NCI-H146 (cell line): ENCODE results near the gene PRR5L.

Source experiments
- DNase-seq: peaks from one replicate; lab custom pipeline; 2025; lab: John Stamatoyannopoulos, UW

Gene PRR5L

DNA sequence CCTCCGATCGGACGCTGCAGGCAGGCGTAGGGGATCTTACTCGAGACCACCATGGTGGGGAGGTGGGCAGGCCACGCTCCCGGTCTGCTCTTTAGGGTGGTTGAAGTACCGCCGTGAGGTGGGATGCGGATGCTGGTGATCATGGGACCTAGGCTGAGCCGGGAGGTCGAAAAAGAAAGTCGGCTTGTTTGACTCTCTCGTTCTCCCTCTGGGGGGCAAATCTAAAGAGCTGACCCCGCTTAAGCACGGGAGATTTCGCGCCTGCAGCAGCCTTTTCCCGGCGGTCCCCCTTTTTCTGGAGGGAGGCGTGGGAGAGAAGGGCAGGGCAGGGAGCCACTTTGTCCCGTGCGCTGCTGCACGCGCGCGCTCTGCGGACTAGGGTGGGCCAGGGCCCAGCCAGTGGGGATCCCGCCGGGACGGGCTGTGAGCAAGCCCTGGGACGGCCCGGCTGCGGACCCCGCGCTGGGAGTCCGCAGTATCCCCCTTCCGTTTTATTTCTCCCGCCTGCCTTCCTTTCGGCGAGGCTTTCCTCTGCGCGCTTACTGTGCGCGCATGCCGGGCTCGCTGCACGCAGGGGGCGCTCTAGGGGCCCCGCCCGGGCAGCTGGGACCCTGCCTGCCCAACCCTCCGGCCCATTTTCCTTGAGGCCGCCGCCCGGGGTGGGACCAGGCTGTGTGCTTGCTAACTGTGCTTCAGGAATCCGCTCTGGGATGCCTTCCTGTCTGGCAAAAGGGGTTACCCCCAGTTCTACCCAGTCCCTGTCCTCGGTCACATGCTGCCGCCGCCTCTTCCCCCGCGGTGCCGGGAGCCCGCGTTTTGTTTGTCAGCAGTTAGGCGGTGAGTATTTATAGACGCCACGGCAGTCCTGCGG lies 81.0 kb downstream of the PRR5L start:
- DNase-seq = peak; percentile 34

DNA sequence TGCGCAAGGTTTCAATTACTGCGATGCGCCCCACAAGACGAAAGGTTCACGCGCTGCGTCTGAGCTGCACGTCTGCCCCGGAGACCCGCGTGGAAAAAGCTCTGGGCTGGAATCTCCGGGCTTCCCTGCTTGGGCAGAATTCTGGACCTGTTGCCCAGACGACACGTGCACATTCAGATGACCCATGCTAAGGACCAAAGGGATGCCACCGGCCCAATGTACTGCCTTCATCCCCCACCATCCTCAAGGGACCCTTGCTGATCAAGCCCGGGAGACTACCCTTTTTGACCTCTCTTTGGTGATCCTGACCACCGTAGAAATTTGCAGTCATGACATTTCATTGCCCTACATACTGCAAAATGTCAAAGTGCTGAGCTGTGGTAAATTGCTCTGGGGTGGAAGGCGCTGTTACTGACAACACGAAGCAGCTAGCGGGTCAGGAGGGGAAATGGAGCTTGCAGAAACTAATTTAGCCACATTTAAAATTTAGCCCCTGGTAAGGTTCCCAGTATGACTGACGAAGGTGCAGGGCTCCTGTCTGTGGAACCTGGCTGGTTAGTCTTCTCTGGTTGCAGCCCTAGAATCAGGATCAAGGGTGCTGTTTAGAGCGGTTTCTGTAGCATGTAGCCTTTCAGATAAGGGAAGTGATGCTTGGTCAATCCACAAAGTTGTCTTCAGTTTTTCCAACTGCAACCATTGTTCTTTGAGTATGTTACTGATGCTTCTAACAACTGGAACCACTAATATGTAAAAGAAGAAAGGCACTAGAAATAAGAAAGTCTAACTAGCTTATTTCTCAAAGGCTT lies 81.9 kb downstream of the PRR5L start:
- no peak for DNase-seq

DNA sequence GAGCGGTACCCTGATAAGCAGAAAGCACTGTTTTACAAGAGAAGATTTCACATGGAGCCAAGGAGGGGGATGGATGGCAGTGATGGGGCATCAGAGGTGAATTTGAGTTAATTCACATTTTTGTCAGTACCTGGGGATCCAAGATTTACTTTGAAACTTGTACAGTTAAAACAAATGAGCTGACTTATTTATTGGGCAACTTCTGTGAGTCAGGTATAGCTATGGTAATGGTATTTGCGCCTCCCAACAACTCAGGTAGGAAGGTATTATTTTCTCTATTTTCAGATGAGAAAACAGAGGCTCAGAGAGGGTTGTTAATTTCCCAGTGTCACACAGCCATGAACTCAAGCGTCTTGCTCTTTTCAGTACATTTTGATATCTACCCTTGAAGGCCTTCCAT lies 83.6 kb downstream of the PRR5L start:
- DNase-seq = no peak

DNA sequence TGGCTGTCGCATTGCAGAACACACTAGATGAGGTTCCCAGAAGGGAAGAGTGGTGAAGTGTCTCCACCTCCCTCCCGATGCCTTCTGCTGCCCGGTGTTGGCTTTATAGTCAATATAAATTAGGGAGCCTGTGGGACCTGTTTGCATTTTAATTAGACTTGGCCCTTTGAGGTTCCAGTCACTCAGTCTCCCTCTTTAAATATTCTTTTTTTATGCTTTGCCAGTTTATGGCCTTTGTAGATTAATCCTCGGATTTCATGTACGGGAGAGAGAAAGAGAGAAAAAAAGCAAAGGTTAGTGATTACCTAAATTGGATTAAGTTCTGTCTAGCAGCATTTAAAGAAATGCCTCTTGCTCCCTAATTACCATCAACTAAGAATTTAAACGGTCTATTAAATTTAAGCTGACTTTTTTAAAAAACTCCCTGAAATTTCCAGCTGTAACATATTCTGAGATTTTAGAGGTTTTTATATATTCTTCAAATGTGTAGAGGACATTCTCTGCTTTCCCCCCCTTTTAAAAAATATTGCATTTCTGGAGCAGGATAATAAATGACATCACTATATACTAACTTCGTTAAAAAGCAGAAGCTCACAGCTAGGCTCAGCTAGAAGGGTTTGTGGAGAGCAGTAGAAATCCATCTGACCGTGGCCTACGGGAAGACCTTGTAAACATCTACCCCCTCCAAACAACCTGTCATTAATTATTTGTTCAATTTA lies 84.4 kb downstream of the PRR5L start:
- DNase-seq = no peak

DNA sequence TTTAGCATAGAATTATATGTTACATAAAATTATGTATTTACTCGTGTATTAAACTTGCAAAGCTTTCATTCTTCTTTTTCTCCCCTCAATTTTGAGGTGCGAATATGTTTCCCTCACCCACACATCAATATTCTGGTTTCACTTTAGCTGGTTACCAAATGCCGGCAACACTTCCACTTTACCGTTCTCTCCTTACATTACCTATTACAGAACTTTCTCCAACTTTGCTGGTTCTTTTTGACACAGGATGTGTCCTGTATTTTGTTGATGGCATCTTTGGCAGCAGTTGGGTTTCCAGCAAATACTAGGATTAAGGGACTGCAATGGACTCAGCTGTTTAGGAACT lies 84.9 kb downstream of the PRR5L start:
- no peak for DNase-seq

DNA sequence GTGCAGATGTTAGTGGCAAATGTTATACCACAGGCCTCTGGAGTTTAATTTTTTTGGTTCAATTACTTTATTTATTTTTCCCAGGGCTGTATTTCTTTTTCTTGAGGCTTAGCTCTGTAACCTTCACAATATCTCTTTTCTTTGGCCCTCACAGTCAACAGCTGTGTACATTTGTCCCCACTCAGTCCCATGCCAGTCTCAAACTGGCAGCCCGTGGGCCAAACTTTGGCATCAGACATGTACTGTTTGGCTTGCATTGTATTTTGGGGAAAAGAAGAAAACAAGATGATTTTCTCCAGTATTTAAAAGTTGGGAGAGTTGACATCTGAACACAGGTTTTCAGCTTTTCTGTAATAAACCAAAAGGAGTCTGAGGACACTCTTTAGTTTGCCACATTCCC lies 87.1 kb downstream of the PRR5L start:
- DNase-seq = no peak

DNA sequence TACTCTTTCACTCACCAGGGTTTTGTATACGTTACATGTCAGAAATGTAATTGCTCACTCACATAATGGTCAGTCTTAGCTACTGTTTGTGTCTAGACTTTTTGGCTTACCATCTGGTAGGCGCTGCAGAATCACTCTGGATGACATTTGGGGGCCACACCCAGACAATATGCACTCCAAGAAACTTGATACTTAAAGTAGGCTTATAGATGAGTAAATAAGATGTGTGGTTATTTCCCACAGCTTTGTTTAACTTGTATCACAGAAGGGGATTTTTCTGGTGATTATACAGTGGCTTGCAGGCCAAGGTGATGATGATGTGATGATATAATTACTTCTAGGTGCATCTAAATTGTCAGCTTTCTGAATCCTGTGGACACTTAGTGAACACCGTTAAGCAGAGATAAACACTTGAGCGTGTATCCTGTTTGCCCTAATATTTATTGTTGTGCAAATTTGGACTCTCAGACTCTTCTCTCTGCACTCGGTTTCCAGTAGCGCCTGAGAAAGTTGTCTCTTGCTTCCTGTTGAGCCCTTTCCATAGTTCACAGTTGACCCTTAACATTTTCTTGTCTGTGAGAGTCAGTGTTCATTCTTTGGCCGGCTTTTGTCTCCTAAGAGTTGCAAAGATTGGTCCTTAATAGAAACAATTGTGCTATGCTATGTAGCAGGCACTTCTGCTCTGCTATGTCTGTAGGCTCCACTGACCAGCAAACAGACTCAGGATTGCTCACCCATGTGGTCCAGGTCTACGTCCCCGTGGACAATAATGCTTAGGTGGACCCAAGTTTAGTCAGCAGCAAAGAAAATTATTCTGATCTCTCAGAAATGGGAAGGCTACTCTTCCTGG lies 89.3 kb downstream of the PRR5L start:
- no peak for DNase-seq

DNA sequence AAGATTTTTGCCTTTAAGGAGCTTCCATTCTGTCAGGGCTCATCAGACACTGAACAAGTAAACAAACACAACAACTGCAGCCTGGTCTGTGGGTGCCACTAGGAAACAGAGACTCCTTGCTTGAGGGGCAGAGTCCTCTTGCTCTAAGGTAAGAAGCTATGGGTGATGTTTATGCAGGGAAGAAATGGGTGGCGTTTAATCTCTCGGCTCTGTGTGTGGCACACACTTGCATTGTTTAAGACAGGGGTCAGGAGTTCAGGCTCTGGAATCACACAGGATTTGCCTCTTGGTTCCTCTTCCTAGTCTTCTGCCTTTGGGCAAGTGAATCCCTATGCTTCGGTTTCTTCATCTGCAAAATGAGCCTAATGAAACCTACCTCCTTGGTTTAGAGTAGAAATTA lies 90.3 kb downstream of the PRR5L start:
- no peak for DNase-seq

DNA sequence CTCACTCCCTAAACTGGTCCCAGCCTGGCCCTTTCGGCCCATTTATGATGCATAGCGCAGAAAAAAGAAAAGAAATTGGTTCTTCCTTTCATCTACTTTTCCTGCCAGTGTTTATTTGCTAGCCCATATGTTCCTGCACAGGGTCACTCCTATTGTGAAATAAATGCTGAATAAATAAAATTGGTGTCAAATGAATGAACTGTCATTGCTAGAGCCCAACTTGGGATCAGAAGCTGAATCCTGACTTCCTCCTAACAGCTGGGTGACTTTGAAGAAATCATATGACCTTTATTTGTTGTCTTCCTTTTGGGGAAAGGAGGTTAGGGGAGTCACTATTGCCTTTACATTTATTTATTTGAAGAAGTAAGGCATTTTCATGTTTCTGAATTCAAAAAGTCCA lies 92.0 kb downstream of the PRR5L start:
- DNase-seq = no peak

DNA sequence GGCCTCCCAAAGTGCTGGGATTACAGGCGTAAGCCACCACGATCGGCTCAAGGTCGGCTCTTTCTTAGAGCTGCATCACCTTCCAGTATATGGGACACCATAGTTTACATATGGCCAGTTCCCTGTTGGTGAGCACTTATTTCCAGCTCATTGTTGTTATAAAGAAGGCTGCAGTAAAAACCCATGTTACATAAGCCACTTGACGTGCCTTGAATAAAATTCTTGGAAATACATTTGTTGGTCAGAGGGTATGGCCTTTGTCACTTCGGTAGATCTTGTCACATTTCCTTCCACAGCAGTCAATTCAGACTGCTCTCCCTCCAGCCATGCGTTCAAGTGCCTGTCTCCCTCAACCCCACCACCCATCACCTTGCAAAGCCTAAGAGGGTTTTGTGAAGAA lies 92.9 kb downstream of the PRR5L start:
- DNase-seq = no peak

DNA sequence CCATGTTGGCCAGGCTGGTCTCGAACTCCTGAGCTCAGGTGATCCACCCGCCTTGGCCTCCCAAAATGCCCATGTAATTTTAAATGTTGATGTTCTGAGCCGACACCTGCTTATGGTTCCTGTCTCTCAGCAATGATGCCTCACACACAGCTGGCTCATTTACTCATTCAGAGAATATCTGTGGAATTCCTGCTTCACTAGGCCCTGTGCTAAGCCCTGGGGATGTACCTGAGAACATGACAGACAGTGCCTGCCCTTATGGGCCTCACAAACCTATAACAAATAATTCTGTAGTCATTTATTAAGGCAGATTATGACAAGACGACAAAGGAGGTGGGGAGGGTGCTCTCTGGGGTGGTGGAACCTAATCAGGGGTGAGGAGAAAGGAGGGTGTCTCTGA lies 93.7 kb downstream of the PRR5L start:
- no peak for DNase-seq

DNA sequence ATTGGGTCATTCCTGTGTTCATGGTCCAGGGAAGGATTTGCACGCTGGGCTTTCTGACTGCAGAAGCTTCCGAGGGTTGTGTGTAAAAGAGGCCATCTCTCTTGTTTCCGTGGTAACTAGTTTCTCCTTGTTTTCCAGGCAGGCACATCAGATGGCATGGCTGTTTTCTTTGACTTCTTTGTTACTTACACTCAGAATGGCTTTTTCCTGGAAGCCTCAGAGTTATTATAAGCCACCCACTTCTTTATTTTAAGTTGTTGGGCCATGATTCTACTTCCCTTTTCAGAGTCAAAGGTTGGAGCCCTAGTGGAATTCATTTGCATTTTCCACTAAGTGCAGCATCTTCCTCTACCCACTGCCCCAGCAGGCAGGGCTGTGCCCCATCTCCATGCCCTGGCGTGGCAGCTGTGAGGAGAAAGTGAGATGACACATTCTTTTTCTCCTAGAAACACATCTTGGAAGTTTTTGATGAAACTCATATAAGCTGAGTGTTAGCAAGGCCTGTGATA lies 94.9 kb downstream of the PRR5L start:
- DNase-seq = no peak

DNA sequence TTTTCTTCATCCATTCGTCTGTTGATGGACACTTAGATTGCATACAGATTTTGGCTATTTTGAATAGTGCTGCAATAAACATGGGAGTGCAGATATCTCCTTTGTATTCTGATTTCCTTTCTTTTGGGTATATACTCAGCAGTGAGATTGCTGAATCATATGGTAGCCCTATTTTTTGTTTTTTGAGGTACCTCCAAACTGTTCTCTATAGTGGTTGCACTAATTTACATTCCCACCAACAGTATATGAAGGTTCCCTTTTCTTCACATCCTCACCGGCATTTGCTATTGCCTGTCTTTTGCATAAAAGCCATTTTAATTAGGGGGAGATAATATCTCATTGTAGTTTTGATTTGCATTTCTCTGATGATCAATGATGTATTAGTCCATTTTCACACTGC lies 96.1 kb downstream of the PRR5L start:
- DNase-seq = no peak

DNA sequence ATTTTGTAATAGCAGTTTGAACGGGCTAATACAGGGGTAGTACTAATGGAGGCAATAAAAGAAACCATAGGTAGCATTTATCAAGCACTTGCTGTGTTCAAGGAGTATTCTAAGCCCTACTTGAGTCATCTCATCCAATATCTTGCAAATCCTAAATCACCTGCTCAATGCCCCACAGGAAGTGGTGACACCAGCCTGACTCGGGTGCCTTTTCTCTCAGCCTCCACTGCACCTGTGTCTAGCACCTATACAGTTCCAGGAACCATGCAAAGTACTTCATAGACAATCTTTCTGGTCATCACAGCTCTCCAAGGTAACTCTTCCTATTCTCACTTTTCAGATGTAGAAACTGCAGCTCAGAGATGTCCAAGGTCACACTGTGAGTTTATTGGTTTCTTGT lies 98.0 kb downstream of the PRR5L start:
- no peak for DNase-seq

DNA sequence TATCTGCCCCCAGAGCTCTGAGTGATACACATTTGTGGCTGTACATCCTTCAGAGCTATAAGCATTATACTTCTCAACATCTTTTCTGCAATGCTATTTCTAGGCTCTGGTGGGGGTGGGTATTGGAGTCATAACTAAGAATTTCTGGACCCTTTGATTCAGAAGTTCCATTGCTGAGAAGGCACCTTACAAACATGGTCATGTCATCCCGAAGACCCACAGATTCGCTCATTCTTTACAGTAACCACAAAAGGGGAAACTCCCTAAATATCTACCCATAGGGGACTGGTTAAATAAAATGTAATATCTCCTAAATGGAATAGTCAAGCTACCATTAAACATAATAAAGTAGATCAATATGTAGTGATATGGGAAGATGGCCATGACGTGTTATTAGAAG lies 98.8 kb downstream of the PRR5L start:
- DNase-seq = no peak

DNA sequence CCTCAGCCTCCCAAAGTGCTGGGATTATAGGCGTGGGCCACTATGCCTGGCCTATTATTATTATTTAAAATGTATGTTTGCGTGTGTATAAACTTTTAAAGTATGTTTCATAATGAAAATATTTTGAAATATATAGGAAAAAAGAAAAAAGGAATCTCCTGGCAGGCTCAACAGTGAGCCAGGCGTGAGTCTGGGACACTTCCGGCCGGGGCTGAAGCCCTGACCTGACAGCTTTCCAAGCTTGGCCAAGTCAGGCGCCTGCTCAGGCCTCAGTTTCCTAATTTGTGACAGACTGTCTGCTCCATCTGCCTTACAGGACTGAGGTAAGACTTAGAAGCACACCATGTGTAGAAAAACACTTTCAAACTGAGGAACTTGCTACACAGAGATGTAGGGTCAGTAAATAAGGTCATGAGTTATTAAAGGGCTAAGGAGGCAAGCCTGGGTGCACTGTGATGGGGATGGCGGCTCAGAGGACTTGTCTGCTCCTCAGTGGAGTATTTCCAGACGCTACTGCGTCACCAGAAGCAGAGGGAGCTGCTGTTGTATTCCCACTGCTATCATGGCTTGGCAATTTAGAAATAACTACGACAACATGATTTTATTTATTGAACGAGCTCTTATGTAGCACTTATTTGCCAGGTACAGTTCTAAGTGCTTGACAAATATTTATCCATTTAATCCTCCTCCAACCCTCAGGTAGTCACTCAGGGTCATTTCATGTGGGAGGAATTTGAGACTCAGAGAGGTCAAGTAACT lies 100.1 kb downstream of the PRR5L start:
- DNase-seq = no peak

DNA sequence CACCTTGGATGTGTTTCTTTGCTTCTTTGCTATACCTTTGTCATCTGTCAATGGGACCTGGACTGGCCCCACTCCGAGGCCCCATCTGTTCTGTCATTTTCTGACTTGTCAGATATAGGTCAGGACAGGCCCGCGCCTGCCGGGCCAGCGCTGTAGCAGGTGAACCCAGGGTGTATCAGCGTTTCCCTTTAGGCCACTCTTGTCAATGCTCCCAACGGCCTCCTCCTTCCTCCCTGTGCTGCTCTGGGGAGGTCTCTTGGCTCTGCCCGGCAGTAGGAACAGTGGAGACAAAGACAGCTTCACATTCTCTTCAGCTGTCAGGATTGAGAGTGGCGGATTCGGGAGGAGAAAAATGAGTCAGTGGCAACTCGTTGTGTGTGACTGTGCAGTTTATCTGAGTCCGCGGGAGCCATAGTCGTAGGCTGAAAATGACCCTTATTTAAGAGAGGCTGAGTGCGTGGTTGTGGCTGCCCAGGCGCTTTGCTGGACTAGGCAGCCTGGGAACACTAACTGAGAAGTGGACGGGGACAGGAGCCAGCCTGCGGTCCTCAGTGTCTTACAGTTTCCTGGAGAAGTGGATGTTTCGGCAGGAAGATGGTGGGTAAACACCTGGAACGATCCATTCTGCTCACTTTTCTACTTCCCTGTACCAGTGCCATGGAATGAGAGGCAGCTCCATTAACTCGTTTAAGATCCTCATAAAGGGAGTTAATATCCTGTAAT lies 102.3 kb downstream of the PRR5L start:
- no peak for DNase-seq

DNA sequence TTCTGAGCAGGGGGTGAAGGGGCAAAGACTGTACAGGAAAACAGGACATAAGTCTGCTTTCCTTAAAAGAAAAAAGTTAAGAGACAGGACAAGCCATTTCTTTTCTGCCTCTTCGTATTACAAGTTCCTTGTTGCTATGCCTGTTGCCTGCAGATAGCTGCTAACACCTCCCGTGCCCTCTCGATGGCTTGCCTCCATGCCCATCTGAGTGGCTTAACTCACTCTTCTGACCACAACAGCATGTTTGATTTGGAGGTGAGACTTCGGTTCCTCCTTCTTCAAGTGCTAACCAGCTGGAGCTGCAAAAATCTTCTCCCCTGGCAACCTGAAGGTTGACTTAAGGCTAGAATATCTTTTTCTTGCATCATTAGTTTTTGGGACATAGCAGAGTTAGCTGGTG lies 103.1 kb downstream of the PRR5L start:
- DNase-seq = no peak

DNA sequence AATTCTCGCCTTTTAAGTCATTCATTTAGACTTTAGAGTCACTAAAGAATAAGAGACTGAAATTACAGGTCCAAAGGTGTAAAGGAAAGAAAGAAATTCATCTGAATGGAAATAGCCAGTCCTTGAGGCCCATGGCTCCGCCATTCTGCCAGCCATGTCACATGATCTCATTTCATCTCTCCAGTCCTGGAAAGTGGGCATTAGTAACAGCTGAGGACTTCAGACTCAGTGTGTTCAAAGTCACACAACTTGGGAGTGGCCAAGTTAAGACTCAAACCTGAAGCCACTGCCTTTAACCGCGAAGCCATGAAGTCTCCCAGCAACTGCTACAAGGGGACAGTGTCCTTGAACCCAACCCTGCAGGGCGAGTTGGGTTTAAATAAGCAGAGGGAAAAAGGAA lies 103.7 kb downstream of the PRR5L start:
- DNase-seq = no peak

DNA sequence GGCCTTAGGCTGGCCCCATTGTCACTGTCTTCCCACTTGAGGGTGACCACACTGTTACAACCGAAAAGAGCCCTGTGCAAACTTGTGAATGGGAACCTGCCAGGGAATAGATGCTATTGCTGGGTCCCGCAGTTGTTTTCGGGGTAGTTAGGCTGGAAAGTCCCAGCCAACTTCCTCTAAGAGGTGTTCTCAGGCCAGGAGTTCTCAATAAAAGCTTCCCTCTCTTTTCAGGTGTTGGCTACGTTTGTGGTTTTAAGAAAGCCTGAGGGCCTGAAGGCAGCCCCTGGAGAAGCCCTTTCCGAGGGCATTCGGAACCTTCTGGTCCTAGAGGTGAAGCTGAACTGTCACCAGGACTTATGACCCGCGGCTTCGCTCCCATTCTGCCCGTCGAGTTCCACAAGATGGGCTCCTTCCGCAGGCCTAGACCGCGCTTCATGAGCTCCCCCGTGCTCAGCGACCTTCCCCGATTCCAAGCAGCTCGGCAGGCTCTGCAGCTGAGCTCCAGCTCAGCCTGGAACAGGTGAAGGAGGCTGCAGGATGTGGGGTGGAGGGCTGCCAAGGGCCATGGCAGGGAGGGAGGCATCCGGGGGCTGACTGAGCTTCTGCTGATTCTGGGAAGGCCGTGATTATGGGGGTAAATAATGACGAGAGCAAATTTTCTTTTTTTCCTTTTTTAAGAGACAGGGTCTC lies 104.8 kb downstream of the PRR5L start:
- no peak for DNase-seq
